ENCODE data around the gene TMEM150A.
"Not testable (repeated sequence)": the region's sequence is repeated elsewhere in the genome, so short reads cannot be mapped to it uniquely, and the experiment has no call there.

The TMEM150A gene

GRCh38 chr2:85604568-85605339 is 2.3 kb upstream of the TMEM150A start:
- no peak for DNase-seq (ENCODE audit: extremely low read depth, low read depth)
- TF ChIP-seq CTCF (IDR thresholded peaks at IDR 0.05; ENCODE audit: low read depth, low read length, missing control alignments) = no peak
- no peak overlapping the region for H3K4me3 ChIP-seq (replicated peaks; ENCODE audit: low read depth, low read length)

DNA sequence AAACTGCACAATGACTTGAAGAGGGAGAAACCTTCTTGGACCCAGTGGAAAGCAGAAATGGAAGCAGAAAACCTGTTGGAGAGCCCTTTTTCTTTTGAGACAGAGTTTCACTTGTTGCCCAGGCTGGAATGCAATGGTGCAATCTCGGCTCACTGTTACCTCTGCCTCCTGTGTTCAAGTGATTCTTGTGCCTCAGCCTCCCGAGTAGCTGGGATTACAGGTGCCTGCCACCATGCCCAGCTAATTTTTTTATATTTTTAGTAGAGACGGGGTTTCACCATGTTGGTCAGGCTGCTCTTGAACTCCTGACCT is 1.6 kb upstream of the TMEM150A start:
- not testable (repeated sequence) for DNase-seq (ENCODE audit: extremely low read depth, low read depth)
- peak overlapping the region; percentile 70; the same call in 1 of the 2 replicates for H3K4me3 ChIP-seq (replicated peaks; ENCODE audit: low read depth, low read length)

GRCh38 chr2:85601771-85602475 is 575 bp downstream of the TMEM150A start:
- H3K4me3 ChIP-seq (replicated peaks; ENCODE audit: low read depth, low read length) = peak overlapping the region; percentile 70
- DNase-seq (ENCODE audit: extremely low read depth, low read depth) = no peak
- TF ChIP-seq CTCF (IDR thresholded peaks at IDR 0.05; ENCODE audit: low read depth, low read length, missing control alignments) = no peak

- TF ChIP-seq CTCF (IDR thresholded peaks at IDR 0.05; ENCODE audit: low read depth, low read length, missing control alignments) = no peak
- peak overlapping the region; percentile 70 for H3K4me3 ChIP-seq (replicated peaks; ENCODE audit: low read depth, low read length)
- DNase-seq (ENCODE audit: extremely low read depth, low read depth) = no peak
Observed at GRCh38 chr2:85600951-85601770, 1.3 kb downstream of the TMEM150A start.

- DNase-seq (ENCODE audit: extremely low read depth, low read depth) = no peak
- TF ChIP-seq CTCF (IDR thresholded peaks at IDR 0.05; ENCODE audit: low read depth, low read length, missing control alignments) = no peak
- no peak overlapping the region for H3K4me3 ChIP-seq (replicated peaks; ENCODE audit: low read depth, low read length)
Observed at GRCh38 chr2:85600235-85600575, 2.3 kb downstream of the TMEM150A start.

GRCh38 chr2:85599468-85600234 is 2.8 kb downstream of the TMEM150A start:
- no peak overlapping the region for H3K4me3 ChIP-seq (replicated peaks; ENCODE audit: low read depth, low read length)
- no peak for TF ChIP-seq CTCF (IDR thresholded peaks at IDR 0.05; ENCODE audit: low read depth, low read length, missing control alignments)
- DNase-seq (ENCODE audit: extremely low read depth, low read depth) = no peak
